HG03103 (cell line): ENCODE results near the gene LSM4.

ENCODE experiments used
- ATAC-seq: cut with Tn5 transposase; IDR thresholded peaks from one replicate; pipeline ENCODE4 v1.9.1; 2021; ENCODE audit warnings: low read depth; ENCODE audit not compliant: unreplicated experiment

LSM4 gene

DNA sequence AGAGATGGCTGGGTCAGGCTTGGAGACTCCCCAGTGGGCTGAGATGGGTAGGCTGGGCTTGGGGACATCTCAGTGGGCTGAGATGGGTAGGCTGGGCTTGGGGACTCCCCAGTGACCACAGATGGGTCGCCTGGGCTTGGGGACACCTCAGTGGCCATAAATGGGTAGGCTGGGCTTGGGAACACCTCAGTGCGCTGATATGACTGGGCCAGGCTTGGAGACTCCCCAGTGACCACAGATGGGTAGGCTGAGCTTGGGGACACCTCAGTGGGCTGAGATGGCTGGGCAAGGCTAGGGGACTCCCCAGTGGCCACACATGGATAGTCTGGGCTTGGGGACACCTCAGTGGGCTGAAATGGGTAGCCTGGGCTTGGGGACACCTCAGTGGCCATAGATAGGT lies 61.4 kb downstream of the LSM4 start:
- no peak for ATAC-seq

DNA sequence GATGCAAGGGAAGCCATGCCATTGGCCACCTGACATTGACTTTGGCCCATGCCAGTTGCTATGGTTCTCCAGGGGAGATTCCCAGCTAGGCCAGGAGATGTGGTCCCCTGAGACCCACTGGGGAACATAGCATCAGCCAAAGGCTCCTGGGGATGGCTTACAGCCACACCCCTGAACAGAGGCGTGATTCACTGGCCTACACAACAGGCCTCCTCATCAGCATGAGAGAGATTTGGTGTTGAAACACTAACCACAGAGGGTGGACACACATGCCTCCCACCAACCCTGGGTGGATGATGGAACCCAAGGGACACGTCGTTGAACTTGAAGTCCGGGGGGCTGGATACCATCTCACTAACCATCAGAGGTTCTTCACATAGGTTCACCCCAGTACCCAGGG lies 63.0 kb downstream of the LSM4 start:
- no peak for ATAC-seq

DNA sequence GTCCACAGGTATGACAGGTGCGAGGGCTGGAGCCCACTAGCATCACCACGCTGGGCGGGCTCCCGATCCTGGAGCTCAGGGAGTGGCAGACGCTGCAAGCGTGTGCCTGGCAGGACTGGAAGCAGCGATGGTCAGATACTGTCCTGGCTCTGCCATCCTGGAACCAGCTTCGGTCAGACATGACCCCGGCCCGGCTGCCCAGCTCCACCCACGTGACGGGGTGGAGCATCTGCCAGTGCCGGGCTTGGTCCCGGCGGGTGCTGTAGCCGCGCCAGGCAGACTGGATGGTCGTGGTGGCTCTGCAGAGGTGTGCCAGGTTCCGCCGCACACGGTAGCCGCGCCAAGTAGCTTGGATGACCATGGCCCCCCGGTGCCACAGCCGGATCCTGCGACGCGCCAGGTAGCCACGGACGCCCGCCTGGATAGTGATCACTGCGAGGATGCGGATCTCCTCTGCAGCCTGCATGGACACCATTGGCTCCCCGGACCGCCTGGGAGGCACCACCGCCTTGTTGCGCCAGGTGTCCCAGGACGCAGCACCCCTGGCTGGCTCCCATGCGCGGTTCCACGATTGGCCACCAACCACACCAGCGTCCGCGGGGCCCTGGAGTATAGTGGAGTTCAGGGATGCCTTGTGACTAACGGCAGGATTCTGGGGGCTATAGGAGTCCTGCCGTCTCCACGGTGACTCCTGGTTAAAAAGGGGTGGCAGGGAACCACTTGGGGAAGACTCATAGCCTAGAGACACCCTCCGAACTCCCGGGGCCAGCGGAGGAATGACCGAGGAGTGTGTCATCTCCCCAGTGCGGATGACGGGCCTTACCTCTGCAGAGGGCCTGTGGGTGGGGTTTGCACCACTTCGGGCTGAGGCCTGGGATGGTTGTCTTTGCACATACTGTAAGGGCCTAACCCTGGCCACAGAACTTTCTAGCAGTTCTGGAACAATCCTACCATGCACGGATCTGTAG lies 65.1 kb downstream of the LSM4 start:
- ATAC-seq: no peak
